HG03066 (cell line): ENCODE measurements around the gene LMTK2.

Experiments used
- ATAC-seq: cut with Tn5 transposase; IDR thresholded peaks from one replicate; pipeline ENCODE4 v1.9.1; 2021; ENCODE audit warnings: low read depth; ENCODE audit not compliant: unreplicated experiment

The LMTK2 gene

GRCh38 chr7:98106647-98107312 lies at the start of gene LMTK2:
Gene LMTK2 (plus strand): TSS chr7:98106862. CDS start chr7:98107178, 316 bp downstream.
- peak; percentile 100 for ATAC-seq

- no peak for ATAC-seq
Observed at GRCh38 chr7:98057157-98057556, 49.5 kb upstream of the LMTK2 start.

GRCh38 chr7:98058186-98058585 lies 48.5 kb upstream of the LMTK2 start:
- ATAC-seq: no peak

- no peak for ATAC-seq
Observed at GRCh38 chr7:98064233-98064632, 42.4 kb upstream of the LMTK2 start.

- ATAC-seq: no peak
Observed at GRCh38 chr7:98066208-98066607, 40.5 kb upstream of the LMTK2 start.

- no peak for ATAC-seq
Observed at GRCh38 chr7:98066934-98067507, 39.6 kb upstream of the LMTK2 start.

- ATAC-seq: no peak
Observed at GRCh38 chr7:98073047-98073446, 33.6 kb upstream of the LMTK2 start.

- ATAC-seq: no peak
Observed at GRCh38 chr7:98075801-98076200, 30.9 kb upstream of the LMTK2 start.

- no peak for ATAC-seq
Observed at GRCh38 chr7:98077762-98078161, 28.9 kb upstream of the LMTK2 start.

GRCh38 chr7:98078197-98078870 lies 28.3 kb upstream of the LMTK2 start:
- no peak for ATAC-seq

GRCh38 chr7:98079891-98080648 lies 26.6 kb upstream of the LMTK2 start:
- ATAC-seq: no peak

GRCh38 chr7:98081319-98081718 lies 25.3 kb upstream of the LMTK2 start:
- no peak for ATAC-seq

- no peak for ATAC-seq
Observed at GRCh38 chr7:98084631-98085030, 22.0 kb upstream of the LMTK2 start.

- ATAC-seq: no peak
Observed at GRCh38 chr7:98085674-98086073, 21.0 kb upstream of the LMTK2 start.

GRCh38 chr7:98086281-98086718 lies 20.4 kb upstream of the LMTK2 start:
- no peak for ATAC-seq

- ATAC-seq: no peak
Observed at GRCh38 chr7:98088109-98088508, 18.6 kb upstream of the LMTK2 start.

- no peak for ATAC-seq
Observed at GRCh38 chr7:98090116-98090515, 16.5 kb upstream of the LMTK2 start.

- no peak for ATAC-seq
Observed at GRCh38 chr7:98091061-98091460, 15.6 kb upstream of the LMTK2 start.

- ATAC-seq: no peak
Observed at GRCh38 chr7:98091523-98091922, 15.1 kb upstream of the LMTK2 start.

GRCh38 chr7:98097042-98097645 lies 9.5 kb upstream of the LMTK2 start:
- no peak for ATAC-seq

GRCh38 chr7:98100088-98100487 lies 6.6 kb upstream of the LMTK2 start:
- no peak for ATAC-seq
